Astrocyte of the spinal cord (primary cell): ENCODE measurements around the gene DOCK10.

Source experiments
- DNase-seq: peaks from one replicate; pipeline ENCODE4 v3.0.0; 2011; ENCODE audit warnings: low read depth, low spot score
- H3K4me3 ChIP-seq: 2 replicates; pipeline ENCODE4 v1.5.1; 2011; ENCODE audit warnings: low read depth, mild to moderate bottlenecking, low read length, moderate library complexity
- CTCF ChIP-seq: IDR thresholded peaks from 2 replicates; pipeline ENCODE4 v1.5.1; 2012; ENCODE audit warnings: low read depth, mild to moderate bottlenecking, low read length, inconsistent platforms
- in situ Hi-C: cut with HindIII; loops from 2 replicates; pipeline ENCODE4 v1.10.0; 2017; ENCODE audit warnings: low sequenced_read_pairs

The DOCK10 gene

DNA sequence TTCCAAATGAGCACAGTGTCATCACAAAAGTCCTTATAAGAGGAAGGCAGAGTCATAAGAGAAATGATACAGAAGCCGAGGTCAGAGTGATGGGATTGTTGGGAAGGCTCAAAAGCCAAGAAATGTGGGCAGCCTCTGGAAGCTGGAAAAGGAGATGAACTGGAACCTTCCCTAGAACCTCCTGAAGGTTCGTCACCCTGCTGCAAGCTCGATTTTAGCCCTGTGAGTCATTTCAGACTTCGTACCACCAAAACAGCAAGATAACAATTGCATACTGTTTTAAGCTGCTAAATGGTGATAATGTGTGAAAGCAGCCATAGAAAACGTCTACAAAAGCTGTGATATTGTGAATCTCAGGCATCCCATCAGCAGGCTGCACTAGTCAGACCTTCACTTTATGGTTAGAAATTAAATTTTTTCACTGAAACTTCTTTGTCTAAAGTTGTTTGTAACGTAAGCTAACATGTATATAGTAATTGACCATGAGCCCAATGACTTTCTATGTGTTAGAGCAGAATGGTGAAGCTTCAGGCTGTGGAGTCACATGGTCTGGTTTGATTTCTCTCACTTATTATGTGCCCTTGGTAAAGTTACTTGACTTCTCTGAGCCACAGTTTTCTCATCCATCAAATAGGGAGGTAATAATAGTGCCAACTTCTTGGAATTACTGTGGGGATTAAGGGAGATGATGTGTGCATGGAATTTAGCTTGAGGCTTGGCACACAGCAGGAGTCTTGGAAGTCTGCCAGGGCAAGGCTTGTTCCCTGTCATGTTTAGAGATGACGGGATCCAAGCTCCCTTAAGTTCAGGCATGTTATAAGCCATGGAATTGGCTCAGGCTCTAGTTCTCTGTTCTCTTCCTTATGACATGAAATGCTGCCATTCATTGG, 194.1 kb downstream of the DOCK10 start:
- DNase-seq = peak; percentile 78
- no peak for TF ChIP-seq CTCF

GRCh38 chr2:224847381-224847780, 194.9 kb downstream of the DOCK10 start:
- TF ChIP-seq CTCF = no peak
- in situ Hi-C loops = no loop called here
- DNase-seq = no peak
- H3K4me3 ChIP-seq = no peak overlapping the region

More for the DNA sequence above, 194.1 kb downstream of the DOCK10 start:
- no peak overlapping the region for H3K4me3 ChIP-seq
- in situ Hi-C loops = no loop called here

GRCh38 chr2:224846686-224847085, 195.6 kb downstream of the DOCK10 start:
- no peak for DNase-seq
- in situ Hi-C loops = no loop called here
- no peak for TF ChIP-seq CTCF
- no peak overlapping the region for H3K4me3 ChIP-seq

- in situ Hi-C loops = no loop called here
- no peak for TF ChIP-seq CTCF
- H3K4me3 ChIP-seq = no peak overlapping the region
- DNase-seq = no peak
These were observed 196.1 kb downstream of the DOCK10 start for GRCh38 chr2:224846161-224846560.

DNA sequence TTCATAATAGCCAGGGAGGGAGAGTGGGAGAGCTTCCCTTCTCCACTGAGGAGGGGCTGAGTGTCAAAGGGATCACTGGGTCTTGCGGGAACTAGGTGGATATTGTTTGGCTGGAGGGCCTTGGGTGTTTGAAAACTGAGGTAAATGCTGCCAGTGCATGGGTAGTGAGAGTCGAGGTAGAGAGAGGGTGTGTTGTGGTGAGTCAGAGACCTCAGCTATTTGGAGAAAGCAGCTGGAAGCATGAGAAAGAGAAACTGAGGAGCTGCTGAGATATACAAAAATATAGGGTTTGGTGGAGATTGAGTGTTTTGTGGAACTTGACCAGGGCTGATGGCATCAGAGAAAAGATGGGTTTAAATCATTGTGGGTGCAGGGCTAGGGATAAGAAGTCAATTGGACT, 199.1 kb downstream of the DOCK10 start:
- in situ Hi-C loops = no loop called here
- TF ChIP-seq CTCF = no peak
- DNase-seq = peak; percentile 64
- H3K4me3 ChIP-seq = no peak overlapping the region

GRCh38 chr2:224841910-224842309, 200.4 kb downstream of the DOCK10 start:
- in situ Hi-C loops = no loop called here
- H3K4me3 ChIP-seq = no peak overlapping the region
- no peak for TF ChIP-seq CTCF
- peak; percentile 13 for DNase-seq
